ENCODE measurements around the gene MYO16.

DNA sequence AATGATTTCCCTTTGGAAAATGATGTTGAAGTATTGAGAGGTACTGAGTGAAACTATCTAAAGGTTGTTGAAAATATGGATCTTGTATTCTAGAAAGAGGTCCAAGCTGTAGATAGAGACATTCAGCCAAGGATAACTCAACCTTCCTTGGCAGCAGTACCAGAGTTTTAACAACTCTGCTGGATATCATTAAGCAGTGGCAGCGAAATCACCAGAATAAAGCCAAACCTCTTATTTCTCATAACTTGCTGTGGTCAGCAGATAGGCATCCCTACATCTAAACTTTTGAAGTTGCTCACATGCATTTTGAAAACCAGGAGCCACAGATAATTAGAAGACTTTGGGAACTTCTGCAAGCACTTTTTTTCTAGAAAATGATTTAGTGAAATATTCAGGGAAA lies 597.2 kb downstream of the MYO16 start:
- no peak for TF ChIP-seq ZFHX2 (tag by site-specific recombination; conservative IDR thresholded peaks at IDR 0.05)
- TF ChIP-seq, protein P1, sequence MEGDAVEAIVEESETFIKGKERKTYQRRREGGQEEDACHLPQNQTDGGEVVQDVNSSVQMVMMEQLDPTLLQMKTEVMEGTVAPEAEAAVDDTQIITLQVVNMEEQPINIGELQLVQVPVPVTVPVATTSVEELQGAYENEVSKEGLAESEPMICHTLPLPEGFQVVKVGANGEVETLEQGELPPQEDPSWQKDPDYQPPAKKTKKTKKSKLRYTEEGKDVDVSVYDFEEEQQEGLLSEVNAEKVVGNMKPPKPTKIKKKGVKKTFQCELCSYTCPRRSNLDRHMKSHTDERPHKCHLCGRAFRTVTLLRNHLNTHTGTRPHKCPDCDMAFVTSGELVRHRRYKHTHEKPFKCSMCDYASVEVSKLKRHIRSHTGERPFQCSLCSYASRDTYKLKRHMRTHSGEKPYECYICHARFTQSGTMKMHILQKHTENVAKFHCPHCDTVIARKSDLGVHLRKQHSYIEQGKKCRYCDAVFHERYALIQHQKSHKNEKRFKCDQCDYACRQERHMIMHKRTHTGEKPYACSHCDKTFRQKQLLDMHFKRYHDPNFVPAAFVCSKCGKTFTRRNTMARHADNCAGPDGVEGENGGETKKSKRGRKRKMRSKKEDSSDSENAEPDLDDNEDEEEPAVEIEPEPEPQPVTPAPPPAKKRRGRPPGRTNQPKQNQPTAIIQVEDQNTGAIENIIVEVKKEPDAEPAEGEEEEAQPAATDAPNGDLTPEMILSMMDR (tag by site-specific recombination; IDR thresholded peaks at IDR 0.05) = no peak
- TF ChIP-seq, protein P2, sequence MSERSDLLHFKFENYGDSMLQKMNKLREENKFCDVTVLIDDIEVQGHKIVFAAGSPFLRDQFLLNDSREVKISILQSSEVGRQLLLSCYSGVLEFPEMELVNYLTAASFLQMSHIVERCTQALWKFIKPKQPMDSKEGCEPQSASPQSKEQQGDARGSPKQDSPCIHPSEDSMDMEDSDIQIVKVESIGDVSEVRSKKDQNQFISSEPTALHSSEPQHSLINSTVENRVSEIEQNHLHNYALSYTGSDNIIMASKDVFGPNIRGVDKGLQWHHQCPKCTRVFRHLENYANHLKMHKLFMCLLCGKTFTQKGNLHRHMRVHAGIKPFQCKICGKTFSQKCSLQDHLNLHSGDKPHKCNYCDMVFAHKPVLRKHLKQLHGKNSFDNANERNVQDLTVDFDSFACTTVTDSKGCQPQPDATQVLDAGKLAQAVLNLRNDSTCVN (tag by site-specific recombination; optimal IDR thresholded peaks at IDR 0.05) = no peak
- no peak for TF ChIP-seq ZNF555 (tag by site-specific recombination; conservative IDR thresholded peaks at IDR 0.05)
- no peak for TF ChIP-seq ZNF24 (tag by site-specific recombination; IDR thresholded peaks at IDR 0.05)
- TF ChIP-seq ZNF660 (tag by site-specific recombination; IDR thresholded peaks at IDR 0.05) = no peak
- no peak for TF ChIP-seq ZNF423 (tag by site-specific recombination; IDR thresholded peaks at IDR 0.05)
- TF ChIP-seq, protein P3, sequence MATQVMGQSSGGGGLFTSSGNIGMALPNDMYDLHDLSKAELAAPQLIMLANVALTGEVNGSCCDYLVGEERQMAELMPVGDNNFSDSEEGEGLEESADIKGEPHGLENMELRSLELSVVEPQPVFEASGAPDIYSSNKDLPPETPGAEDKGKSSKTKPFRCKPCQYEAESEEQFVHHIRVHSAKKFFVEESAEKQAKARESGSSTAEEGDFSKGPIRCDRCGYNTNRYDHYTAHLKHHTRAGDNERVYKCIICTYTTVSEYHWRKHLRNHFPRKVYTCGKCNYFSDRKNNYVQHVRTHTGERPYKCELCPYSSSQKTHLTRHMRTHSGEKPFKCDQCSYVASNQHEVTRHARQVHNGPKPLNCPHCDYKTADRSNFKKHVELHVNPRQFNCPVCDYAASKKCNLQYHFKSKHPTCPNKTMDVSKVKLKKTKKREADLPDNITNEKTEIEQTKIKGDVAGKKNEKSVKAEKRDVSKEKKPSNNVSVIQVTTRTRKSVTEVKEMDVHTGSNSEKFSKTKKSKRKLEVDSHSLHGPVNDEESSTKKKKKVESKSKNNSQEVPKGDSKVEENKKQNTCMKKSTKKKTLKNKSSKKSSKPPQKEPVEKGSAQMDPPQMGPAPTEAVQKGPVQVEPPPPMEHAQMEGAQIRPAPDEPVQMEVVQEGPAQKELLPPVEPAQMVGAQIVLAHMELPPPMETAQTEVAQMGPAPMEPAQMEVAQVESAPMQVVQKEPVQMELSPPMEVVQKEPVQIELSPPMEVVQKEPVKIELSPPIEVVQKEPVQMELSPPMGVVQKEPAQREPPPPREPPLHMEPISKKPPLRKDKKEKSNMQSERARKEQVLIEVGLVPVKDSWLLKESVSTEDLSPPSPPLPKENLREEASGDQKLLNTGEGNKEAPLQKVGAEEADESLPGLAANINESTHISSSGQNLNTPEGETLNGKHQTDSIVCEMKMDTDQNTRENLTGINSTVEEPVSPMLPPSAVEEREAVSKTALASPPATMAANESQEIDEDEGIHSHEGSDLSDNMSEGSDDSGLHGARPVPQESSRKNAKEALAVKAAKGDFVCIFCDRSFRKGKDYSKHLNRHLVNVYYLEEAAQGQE (tag by site-specific recombination; IDR thresholded peaks at IDR 0.05) = no peak
- no peak for TF ChIP-seq MEIS1 (CRISPR knock-in tag; IDR thresholded peaks at IDR 0.05; ENCODE audit: borderline replicate concordance)
- no peak for TF ChIP-seq ZNF132 (tag by site-specific recombination; IDR thresholded peaks at IDR 0.05; ENCODE audit: borderline replicate concordance)

Measured in HEK293 (cell line).